ENCODE measurements around the gene IL4R. TPM values are rescaled to one million over a fixed set of nuclear protein-coding genes. Genes with fewer than 3 reads are reported as not detected.

IL4R gene
- total and polyA plus RNA-seq, 2 of the 13 experiments (the other 11 are each of a cell fraction or from before 2014, with no cell fraction given): 15.9 to 49.6 TPM

DNA sequence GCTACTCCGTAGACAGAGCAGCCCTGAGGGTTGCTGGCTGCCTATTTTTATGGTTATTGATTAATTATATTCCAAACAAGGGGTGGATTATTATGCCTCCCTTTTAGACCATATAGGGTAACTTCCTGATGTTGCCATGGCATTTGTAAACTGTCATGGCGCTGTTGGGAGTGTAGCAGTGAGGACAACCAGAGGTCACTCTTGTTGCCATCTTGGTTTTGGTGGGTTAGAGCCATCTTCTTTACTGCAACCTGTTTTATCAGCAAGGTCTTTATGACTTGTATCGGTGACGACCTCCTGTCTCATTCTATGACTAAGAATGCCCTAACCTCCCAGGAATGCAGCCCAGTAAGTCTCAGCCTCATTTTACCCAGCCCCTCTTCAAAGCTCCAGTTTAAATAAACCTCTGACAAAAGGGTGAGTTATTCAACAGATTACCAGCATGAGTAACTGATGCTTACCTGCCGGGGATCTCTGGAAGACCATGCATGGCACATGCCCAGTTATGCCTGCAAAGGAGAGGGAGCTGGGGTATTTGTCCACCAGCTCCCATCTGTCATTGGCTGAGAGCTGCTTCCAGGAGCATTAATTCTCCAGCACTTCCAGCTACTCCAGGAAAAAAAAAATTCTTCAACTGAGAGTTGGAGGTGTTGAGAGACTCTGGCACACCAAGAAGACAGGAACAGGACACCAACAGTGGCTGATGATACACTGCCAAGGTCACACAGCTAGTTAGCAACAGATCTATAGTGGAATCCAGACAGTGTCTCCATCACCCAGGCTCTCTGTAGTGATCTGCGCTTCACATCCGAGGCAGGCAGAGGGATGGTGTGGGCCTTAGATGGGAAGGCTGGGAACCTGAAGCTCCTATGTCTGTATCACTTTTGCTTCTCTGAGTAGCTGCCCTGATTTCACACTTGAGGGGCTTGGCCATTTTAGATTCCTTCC is 51.6 kb downstream of the IL4R start:
- in situ Hi-C loops (cut with HindIII; ENCODE audit: extremely low pct_ligation_motif_present, low pct_unique_long_range_greater_than_20kb): loop anchor here (5.0 kb wide), 2 partner anchors 133 to 188 kb away; no protein-coding TSS in a partner anchor
- H3K9me3 ChIP-seq (ENCODE audit: low read length): no peaks in the 10 kb centered on the region
- H3K9ac ChIP-seq (ENCODE audit: insufficient read depth, low read depth, low read length): no peak overlapping the region
- H3K79me2 ChIP-seq (ENCODE audit: insufficient read depth, low read length): no peaks in the 10 kb centered on the region
- CTCF ChIA-PET (ENCODE audit: low intra/inter-chr PET ratio, low total read pairs): no interaction called here
- H3K4me1 ChIP-seq (ENCODE audit: insufficient read depth, low read length): peaks cover 65% of the 10 kb centered on the region
- POLR2A ChIA-PET: interaction anchor here (0.9 to 1.2 kb wide), 2 partner anchors 10 to 162 kb away, joined by 3 read pairs; partner anchors contain the start of gene KDM8
- no peaks in the 10 kb centered on the region for H3K27me3 ChIP-seq (ENCODE audit: control insufficient read depth in 1 of 2, insufficient read depth in 2 of 2, low read length in 2 of 2)
- H3K36me3 ChIP-seq (replicated peaks in 1 of 2; ENCODE audit: control insufficient read depth in 1 of 2, insufficient read depth in 2 of 2, low read length in 2 of 2): peaks cover 10 to 14% of the 10 kb centered on the region in 2 experiments; a peak in 4 of 5 replicates
- peak overlapping the region in 1 of 3 experiments; percentile 13; a peak in 1 of 6 replicates for H3K4me3 ChIP-seq (replicated peaks in 1 of 3; ENCODE audit: insufficient read depth in 1 of 3, low read depth in 2 of 3, low read length in 3 of 3)
- BruUV-seq (replicated peaks): TSS peak; percentile 37
- FAIRE-seq (no peak), DNase-seq (ENCODE audit: low spot score) (peak; percentile 58), ATAC-seq (peak; percentile 12)
- no peak overlapping the region for H3K27ac ChIP-seq (ENCODE audit: extremely low read length, insufficient read depth, low read length)
- H4K20me1 ChIP-seq (ENCODE audit: insufficient read depth, low read length): peaks cover 9% of the 10 kb centered on the region; the same call in 1 of the 2 replicates
- 28% methylated on average over 6 of the region's 7 CpGs for WGBS (ENCODE audit: low lambda C conversion rate)
- peak overlapping the region; percentile 45 for H3K4me2 ChIP-seq (ENCODE audit: low read depth, low read length)
- H2AFZ ChIP-seq (ENCODE audit: low read length): no peak overlapping the region
- intact Hi-C loops (cut with micrococcal nuclease; ENCODE audit: unreplicated experiment): loop anchor here (2.0 to 5.0 kb wide), 2 partner anchors 39 to 53 kb away; partner anchors contain the start of gene IL4R
- TF ChIP-seq MAFK (conservative IDR thresholded peaks at IDR 0.05 in 1 of 2, IDR thresholded peaks at IDR 0.05 in 1 of 2; ENCODE audit: low read length in 2 of 2) (no peak), SOX13 (IDR thresholded peaks at IDR 0.05) (no peak), SOX13 (CRISPR knock-in tag; conservative IDR thresholded peaks at IDR 0.05 in 1 of 2, IDR thresholded peaks at IDR 0.05 in 1 of 2) (no peak), ZNF644 (CRISPR knock-in tag; IDR thresholded peaks at IDR 0.05; ENCODE audit: low read depth) (peak; percentile 87), RFX1 (IDR thresholded peaks at IDR 0.05) (peak; percentile 65), ZNF766 (CRISPR knock-in tag; IDR thresholded peaks at IDR 0.05; ENCODE audit: borderline replicate concordance) (peak; percentile 48; the same call in 1 of the 2 replicates), SMYD3 (CRISPR knock-in tag; IDR thresholded peaks at IDR 0.05) (no peak), RARA (CRISPR knock-in tag; IDR thresholded peaks at IDR 0.05) (peak; percentile 41; the same call in 1 of the 2 replicates), PHF8 (CRISPR knock-in tag; IDR thresholded peaks at IDR 0.05) (0 out of 2 replicates have a peak, but pooled peaks have one; percentile 0), IKZF4 (CRISPR knock-in tag; IDR thresholded peaks at IDR 0.05; ENCODE audit: borderline replicate concordance, low read depth, not compliant biosample characterization) (no peak), ZFP1 (CRISPR knock-in tag; IDR thresholded peaks at IDR 0.05) (no peak), ZNF672 (CRISPR knock-in tag; IDR thresholded peaks at IDR 0.05) (no peak), ZNF614 (CRISPR knock-in tag; IDR thresholded peaks at IDR 0.05; ENCODE audit: borderline replicate concordance) (no peak), PHB2 (IDR thresholded peaks at IDR 0.05; ENCODE audit: partially characterized antibody) (no peak), AHR (CRISPR knock-in tag; IDR thresholded peaks at IDR 0.05) (no peak), RFX5 (IDR thresholded peaks at IDR 0.05; ENCODE audit: low read depth, low read length) (no peak), FOSL2 (CRISPR knock-in tag; IDR thresholded peaks at IDR 0.05) (peak; percentile 58; the same call in 1 of the 2 replicates), TBP (CRISPR knock-in tag; IDR thresholded peaks at IDR 0.05) (no peak), HES4 (CRISPR knock-in tag; IDR thresholded peaks at IDR 0.05; ENCODE audit: borderline replicate concordance) (no peak), ZNF792 (CRISPR knock-in tag; IDR thresholded peaks at IDR 0.05) (no peak), MTF2 (CRISPR knock-in tag; IDR thresholded peaks at IDR 0.05; ENCODE audit: borderline replicate concordance) (no peak)
- TF ChIP-seq, protein P1, sequence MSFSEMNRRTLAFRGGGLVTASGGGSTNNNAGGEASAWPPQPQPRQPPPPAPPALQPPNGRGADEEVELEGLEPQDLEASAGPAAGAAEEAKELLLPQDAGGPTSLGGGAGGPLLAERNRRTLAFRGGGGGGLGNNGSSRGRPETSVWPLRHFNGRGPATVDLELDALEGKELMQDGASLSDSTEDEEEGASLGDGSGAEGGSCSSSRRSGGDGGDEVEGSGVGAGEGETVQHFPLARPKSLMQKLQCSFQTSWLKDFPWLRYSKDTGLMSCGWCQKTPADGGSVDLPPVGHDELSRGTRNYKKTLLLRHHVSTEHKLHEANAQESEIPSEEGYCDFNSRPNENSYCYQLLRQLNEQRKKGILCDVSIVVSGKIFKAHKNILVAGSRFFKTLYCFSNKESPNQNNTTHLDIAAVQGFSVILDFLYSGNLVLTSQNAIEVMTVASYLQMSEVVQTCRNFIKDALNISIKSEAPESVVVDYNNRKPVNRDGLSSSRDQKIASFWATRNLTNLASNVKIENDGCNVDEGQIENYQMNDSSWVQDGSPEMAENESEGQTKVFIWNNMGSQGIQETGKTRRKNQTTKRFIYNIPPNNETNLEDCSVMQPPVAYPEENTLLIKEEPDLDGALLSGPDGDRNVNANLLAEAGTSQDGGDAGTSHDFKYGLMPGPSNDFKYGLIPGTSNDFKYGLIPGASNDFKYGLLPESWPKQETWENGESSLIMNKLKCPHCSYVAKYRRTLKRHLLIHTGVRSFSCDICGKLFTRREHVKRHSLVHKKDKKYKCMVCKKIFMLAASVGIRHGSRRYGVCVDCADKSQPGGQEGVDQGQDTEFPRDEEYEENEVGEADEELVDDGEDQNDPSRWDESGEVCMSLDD (CRISPR knock-in tag; IDR thresholded peaks at IDR 0.05; ENCODE audit: borderline replicate concordance): 0 out of 2 replicates have a peak, but pooled peaks have one; percentile 45
- TF ChIP-seq, protein P2, sequence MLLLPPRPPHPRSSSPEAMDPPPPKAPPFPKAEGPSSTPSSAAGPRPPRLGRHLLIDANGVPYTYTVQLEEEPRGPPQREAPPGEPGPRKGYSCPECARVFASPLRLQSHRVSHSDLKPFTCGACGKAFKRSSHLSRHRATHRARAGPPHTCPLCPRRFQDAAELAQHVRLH (CRISPR knock-in tag; IDR thresholded peaks at IDR 0.05; ENCODE audit: borderline replicate concordance, low read depth): 0 out of 2 replicates have a peak, but pooled peaks have one; percentile 18

All from HepG2 (cell line).